ENCODE measurements around the gene SLX9. TPM values are rescaled to one million over a fixed set of nuclear protein-coding genes. Genes with fewer than 3 reads are reported as not detected.

SLX9 gene
- total RNA-seq, 1 donor from 2014 or later, result 80.8 TPM

DNA sequence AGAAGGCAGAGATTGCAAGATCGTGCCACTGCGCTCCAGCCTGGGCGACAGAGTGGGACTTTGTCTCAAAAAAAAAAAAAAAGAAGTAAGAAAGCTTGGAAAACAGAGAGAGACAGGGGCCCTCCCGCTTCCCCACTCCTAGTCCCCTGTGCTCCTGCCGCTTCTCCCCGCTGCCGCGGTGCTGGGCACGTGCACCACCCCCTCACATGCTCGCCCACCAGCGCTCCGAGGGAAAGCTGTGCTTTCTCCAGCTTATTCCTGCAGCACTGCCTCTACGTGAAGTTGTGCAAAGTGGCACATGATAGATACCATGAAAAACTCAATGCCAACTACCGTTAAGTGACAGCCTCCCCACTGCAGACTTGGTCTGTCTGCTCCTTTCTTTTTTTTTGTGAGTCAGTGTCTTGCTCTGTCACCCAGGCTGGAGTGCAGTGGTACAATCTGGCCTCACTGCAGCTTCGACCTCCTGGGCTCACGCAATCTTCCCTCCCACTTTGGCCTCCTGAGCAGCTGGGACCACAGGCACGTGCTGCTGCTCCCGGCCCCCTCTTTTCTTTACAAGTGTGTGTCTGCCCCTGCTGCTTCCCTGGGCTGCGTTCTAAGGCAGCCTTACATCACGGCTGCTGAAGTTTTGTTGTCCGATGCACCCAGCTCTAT lies 15.4 kb downstream of the SLX9 start:
- H3K27me3 Mint-ChIP-seq, result no peaks in the 10 kb centered on the region
- no peak overlapping the region for H3K4me3 Mint-ChIP-seq
- DNase-seq, result no peak
- peaks cover 22% of the 10 kb centered on the region for H3K36me3 Mint-ChIP-seq (ENCODE audit: low read depth)
- intact Hi-C loops (cut with micrococcal nuclease), result no loop called here
- no peaks in the 10 kb centered on the region for H3K4me1 Mint-ChIP-seq
- no peak overlapping the region for H3K27ac Mint-ChIP-seq
- no peaks in the 10 kb centered on the region for H3K9me3 Mint-ChIP-seq

DNA sequence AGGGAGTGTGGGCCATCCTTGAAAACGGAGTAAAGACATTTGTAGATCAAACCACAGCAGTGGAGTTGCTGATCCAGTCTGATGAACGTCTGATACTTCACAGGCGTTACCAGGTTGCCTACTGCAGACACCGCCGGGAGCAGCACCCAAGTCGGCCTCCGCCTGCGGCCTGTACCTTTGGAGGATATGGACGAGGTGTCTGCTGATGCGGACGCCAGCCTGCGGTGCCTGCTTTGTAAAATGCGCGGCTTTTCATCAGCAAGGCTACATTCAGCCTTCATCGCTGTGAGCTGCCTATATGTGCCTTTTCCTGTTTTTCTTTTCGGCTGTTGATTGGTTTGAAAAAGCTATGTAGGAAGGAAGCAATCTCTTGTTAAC lies 16.0 kb downstream of the SLX9 start:
- Mint-ChIP-seq H3K27ac (no peak overlapping the region), H3K27me3 (no peaks in the 10 kb centered on the region), H3K36me3 (ENCODE audit: low read depth) (peaks cover 24% of the 10 kb centered on the region), H3K4me1 (no peaks in the 10 kb centered on the region), H3K4me3 (no peak overlapping the region), H3K9me3 (no peaks in the 10 kb centered on the region)
- DNase-seq, result no peak
- intact Hi-C loops (cut with micrococcal nuclease), result no loop called here

DNA sequence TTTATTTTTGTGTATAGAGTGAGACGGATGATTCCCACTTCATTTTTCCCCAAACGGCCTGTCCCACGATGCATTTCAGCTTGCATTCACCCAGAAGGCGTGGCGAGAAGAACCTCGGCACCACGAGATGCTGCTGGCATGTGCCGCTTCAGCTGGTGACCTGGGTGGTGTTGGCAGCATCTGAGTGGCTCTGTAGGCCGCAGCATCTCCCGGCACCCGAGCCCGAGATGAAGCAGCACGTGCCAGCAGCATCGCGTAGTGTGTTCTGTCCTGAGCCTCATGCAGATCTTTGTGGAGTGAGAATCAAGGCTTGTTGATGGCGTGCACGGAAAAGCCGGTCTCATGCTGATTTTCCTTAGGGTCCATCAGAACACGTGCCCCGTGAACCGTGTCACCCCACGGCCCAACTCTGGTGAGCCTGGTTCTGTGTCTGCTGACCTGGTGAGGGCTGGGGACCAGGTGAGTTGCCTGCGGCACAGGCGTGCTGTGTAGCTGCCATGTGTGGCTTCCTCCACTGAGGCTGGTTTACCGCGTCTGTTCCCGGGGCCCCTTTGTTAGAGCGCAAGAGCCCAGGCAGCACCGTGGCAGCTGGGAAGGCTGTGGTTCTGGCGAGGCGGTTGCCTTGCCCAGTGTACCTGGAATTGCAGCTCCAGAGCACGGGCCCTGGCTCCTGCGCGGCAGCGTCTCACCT lies 16.7 kb downstream of the SLX9 start:
- H3K36me3 Mint-ChIP-seq (ENCODE audit: low read depth), result peaks cover 20% of the 10 kb centered on the region
- H3K4me3 Mint-ChIP-seq, result no peak overlapping the region
- H3K27ac Mint-ChIP-seq, result no peak overlapping the region
- no peaks in the 10 kb centered on the region for H3K4me1 Mint-ChIP-seq
- no peak for DNase-seq
- intact Hi-C loops (cut with micrococcal nuclease), result no loop called here
- H3K9me3 Mint-ChIP-seq, result no peaks in the 10 kb centered on the region
- H3K27me3 Mint-ChIP-seq, result no peaks in the 10 kb centered on the region

DNA sequence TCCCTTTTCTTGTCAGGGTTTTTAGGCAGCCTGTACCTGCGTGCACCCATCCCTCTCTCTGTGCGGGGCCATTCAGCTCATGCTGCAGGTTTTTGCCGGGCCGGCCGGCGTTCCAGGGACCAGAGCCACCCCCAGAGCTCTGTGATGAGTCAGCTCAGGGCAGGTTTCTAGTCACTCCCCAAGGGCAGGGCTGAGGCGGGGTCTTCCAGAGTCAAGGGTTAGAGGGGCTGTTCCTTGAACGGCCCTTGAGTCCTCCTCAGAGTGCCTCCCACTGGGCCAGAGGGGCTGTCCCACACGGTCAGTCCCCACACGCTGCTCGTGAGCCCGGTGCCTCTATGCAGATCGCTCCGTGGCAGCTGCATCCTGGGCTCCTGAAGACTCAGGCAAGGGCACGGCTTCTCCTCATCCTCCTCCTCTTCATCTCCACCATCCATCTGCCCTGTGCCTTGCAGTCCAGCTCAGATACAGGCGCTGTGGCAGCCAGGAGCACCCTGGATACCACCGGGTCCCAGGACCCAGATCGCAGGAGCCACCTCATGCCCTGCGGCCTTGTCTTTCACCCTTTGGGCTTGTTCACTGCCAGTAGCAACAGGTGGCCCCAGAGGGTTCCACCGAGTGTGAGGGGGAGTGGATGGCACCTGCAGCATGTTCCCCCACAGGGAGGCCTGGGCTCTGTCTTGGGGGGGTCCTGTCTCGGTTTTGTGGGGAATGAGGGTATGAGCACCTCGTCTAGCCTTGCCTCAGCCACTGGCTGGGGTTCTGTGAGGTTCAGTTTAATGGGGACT lies 17.4 kb downstream of the SLX9 start:
- no peak overlapping the region for H3K27ac Mint-ChIP-seq
- no peak for DNase-seq
- H3K27me3 Mint-ChIP-seq, result no peaks in the 10 kb centered on the region
- no peaks in the 10 kb centered on the region for H3K9me3 Mint-ChIP-seq
- peaks cover 24% of the 10 kb centered on the region for H3K36me3 Mint-ChIP-seq (ENCODE audit: low read depth)
- H3K4me1 Mint-ChIP-seq, result no peaks in the 10 kb centered on the region
- intact Hi-C loops (cut with micrococcal nuclease), result no loop called here
- H3K4me3 Mint-ChIP-seq, result no peak overlapping the region

DNA sequence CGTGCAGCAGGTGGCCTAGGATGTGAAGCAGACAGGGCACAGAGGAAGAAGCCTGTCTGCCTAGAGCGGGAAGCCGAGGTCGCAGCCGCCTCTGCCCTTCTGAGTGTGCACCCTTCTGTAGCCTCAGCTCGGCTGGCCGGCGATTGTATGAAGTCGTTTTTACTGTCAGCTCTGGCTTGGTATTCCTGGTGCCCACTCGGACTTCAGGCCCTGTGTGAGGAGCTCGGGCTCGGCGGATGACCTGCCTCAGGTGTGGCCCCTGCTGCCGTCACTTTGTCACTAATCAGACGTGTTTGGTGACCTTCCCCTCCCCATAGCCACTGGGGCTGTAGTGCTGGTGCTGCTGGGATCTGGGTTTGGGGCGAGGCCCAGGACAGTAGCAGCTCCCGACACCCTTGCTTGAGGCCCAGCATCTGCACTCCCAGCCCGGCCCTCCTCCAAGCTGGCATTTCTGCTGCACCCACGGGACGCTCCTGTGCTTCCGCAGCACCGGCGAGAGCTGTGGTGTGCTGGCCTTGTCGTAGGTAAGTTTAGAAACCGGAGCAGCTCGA lies 18.1 kb downstream of the SLX9 start:
- H3K4me1 Mint-ChIP-seq, result no peaks in the 10 kb centered on the region
- no peak for DNase-seq
- no peaks in the 10 kb centered on the region for H3K27me3 Mint-ChIP-seq
- H3K36me3 Mint-ChIP-seq (ENCODE audit: low read depth), result peaks cover 29% of the 10 kb centered on the region
- no peaks in the 10 kb centered on the region for H3K9me3 Mint-ChIP-seq
- no peak overlapping the region for H3K27ac Mint-ChIP-seq
- H3K4me3 Mint-ChIP-seq, result no peak overlapping the region
- intact Hi-C loops (cut with micrococcal nuclease), result no loop called here

DNA sequence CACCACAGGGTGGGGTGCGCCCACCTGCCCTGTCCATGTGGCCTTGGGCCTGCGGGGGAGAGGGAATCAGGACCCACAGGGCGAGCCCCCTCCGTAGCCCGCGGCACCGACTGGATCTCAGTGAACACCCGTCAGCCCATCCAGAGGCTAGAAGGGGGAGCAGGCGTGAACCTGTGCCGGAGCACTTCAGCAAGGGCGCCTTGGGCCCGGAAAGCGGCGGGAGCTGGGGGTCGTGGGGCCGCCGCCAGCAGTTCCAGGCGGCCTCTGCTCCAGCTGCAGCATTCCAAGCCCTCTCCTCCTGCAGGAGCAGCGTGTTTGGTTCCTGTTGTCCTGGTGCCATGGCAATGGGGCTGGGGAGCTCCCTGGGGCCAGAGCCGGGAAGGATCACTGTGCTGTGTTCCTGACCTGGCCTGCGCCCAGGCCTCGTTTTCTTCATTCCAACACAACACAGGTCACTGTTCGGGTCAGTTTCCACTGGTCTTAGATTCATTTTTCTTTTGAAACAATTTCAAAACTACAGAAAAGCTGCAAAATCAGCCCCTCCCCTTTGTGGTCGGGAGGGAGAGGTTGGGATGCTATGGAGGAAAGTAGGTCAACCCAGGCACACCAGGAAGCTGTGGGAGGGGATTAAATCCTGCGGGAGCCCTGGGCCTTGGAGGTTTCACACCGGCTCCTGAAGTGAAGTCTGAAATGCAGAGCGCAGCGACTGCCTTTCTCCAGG lies 18.8 kb downstream of the SLX9 start:
- no peak overlapping the region for H3K4me3 Mint-ChIP-seq
- H3K36me3 Mint-ChIP-seq (ENCODE audit: low read depth), result peaks cover 32% of the 10 kb centered on the region
- no peak for DNase-seq
- intact Hi-C loops (cut with micrococcal nuclease), result no loop called here
- no peaks in the 10 kb centered on the region for H3K9me3 Mint-ChIP-seq
- no peak overlapping the region for H3K27ac Mint-ChIP-seq
- no peaks in the 10 kb centered on the region for H3K27me3 Mint-ChIP-seq
- H3K4me1 Mint-ChIP-seq, result no peaks in the 10 kb centered on the region

DNA sequence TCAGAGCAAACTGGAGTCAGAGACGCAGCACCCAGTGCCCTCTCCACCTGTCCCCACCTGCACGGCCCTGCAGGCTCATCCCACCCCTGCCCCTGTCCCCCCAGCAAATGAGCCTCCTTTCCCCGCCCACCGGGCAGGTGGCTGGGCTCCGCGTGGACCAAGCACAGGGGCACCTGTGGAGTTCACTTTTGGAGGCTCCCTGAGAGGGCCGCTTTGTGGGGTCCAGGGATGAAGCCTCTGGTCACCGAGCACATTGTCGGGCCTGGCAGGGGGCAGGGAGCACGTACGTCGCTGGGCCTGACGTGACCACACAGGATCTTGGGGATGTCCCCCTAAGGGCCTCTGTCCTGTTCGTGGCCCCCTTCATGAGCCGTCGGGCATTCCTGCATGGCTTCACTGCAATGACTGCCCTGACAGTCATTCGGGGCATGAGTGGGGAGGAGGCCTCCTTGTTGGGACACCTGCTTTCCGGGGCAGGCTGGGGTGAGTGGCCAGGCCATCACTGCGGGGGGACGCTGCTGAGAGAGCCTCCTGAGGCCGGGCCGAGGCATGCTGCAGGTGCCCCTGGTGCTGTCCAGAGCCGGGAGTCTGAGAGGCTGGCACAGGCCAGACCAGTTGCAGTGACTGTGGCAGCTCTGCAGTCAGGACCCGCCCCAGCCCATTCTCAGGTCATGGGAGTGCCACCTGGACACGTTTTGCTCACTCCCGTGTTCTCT lies 19.7 kb downstream of the SLX9 start:
- Mint-ChIP-seq H3K27ac (no peak overlapping the region), H3K9me3 (no peaks in the 10 kb centered on the region), H3K4me3 (no peak overlapping the region), H3K27me3 (no peaks in the 10 kb centered on the region), H3K36me3 (ENCODE audit: low read depth) (peaks cover 34% of the 10 kb centered on the region), H3K4me1 (peaks cover 3% of the 10 kb centered on the region)
- DNase-seq, result no peak
- intact Hi-C loops (cut with micrococcal nuclease), result no loop called here

DNA sequence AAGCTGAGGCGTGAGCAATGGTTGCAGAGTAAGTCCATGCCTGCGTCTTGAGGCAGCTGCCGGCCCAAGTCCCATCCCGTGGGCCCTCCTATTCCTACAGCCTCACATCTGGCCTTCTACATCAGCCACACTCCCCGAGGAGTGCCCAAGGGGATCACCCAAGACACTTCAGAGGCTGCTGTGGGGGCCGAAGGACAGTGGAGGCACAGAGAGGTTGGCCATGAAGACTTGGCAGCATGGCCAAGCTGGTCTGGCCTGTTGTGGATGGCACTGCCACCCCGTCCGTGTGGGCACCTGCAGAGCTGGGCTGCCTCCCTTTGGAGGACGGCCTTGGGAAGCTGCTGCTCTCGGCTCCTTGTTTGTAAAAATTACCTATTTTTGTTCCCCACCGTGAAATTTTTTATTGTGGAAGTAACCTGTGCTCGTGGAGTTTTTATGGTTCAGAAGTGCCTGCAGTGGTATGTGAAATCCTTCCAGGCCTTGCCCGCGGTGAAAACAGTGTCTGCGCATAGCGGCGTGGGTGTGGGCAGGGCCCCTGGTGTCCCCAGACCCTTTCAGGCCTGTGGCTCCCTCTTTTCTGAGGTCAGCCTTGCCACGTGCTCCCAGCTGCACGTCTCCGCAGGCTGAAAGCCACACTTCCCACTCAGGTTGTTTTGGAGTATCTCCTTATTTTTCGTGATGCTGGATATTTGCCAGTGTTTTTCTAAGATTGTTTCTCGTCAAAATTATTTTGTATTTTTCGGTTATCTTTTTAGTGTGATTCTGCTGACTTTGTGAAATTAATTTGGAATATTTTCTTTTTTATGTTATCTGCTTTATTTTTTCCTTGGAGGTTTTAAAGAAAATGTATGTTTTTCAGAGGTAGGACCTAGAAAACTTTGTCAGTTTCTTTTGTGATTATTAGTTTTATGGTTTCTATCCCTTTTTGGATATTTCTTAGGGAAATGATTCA lies 20.6 kb downstream of the SLX9 start:
- peaks cover 12% of the 10 kb centered on the region for H3K4me1 Mint-ChIP-seq
- no peak overlapping the region for H3K27ac Mint-ChIP-seq
- DNase-seq, result no peak
- H3K27me3 Mint-ChIP-seq, result no peaks in the 10 kb centered on the region
- intact Hi-C loops (cut with micrococcal nuclease), result no loop called here
- H3K9me3 Mint-ChIP-seq, result no peaks in the 10 kb centered on the region
- no peak overlapping the region for H3K4me3 Mint-ChIP-seq
- peaks cover 41% of the 10 kb centered on the region for H3K36me3 Mint-ChIP-seq (ENCODE audit: low read depth)

DNA sequence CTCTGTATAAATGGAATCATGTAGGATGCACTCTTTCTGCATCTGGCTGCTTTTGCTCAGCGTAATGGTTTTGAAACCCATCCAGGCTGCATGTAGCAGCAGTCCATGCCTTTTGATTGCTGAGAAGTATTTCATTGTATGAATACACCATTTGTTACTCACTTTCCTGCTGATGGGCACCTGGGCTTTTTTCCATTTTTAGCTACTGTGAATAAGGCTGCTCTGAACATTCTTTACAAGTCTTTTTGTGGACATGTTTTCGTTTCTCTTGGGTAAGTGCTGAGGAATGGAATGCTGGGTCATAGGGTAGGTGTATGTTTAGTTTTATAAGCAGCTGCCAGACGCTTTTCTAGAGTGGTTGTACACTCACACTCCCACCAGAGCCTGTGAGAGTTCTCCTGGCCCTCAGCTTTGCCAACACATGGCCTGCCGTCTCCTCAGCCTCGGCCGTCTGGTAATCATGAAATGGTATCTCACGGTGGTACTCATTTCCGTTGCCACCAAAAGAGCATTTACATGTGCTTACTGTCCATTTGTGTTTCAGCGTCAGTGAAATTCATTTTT lies 22.7 kb downstream of the SLX9 start:
- H3K4me1 Mint-ChIP-seq, result peaks cover 16% of the 10 kb centered on the region
- intact Hi-C loops (cut with micrococcal nuclease), result no loop called here
- H3K27me3 Mint-ChIP-seq, result no peaks in the 10 kb centered on the region

DNA sequence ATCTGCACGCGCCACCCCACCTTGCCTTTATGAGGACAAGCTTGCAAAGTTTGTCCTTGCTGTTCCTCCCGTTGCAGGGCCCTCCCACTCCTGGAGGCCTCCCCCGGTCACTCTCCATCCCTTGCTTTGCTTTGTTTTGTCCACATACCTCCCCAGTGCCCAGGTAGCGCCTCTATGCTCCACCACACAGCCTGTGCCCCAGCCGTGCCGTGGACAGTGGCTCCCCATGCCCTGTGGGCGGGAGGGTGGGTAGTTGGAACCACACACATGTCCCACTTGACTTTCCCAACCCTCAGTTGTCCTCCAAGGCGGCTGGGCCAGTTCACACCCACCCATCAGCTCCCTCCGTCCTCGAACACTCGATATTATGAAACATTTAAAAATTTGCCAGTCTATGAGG lies 24.6 kb downstream of the SLX9 start:
- Mint-ChIP-seq H3K4me3 (peak overlapping the region; percentile 68), H3K27ac (no peak overlapping the region), H3K9me3 (no peaks in the 10 kb centered on the region), H3K27me3 (no peaks in the 10 kb centered on the region), H3K36me3 (ENCODE audit: low read depth) (peaks cover 41% of the 10 kb centered on the region), H3K4me1 (peaks cover 19% of the 10 kb centered on the region)
- intact Hi-C loops (cut with micrococcal nuclease), result no loop called here
- no peak for DNase-seq

More for the DNA sequence above, 22.7 kb downstream of the SLX9 start:
- no peak overlapping the region for H3K4me3 Mint-ChIP-seq
- no peak for DNase-seq
- H3K27ac Mint-ChIP-seq, result no peak overlapping the region
- H3K9me3 Mint-ChIP-seq, result no peaks in the 10 kb centered on the region
- peaks cover 40% of the 10 kb centered on the region for H3K36me3 Mint-ChIP-seq (ENCODE audit: low read depth)

DNA sequence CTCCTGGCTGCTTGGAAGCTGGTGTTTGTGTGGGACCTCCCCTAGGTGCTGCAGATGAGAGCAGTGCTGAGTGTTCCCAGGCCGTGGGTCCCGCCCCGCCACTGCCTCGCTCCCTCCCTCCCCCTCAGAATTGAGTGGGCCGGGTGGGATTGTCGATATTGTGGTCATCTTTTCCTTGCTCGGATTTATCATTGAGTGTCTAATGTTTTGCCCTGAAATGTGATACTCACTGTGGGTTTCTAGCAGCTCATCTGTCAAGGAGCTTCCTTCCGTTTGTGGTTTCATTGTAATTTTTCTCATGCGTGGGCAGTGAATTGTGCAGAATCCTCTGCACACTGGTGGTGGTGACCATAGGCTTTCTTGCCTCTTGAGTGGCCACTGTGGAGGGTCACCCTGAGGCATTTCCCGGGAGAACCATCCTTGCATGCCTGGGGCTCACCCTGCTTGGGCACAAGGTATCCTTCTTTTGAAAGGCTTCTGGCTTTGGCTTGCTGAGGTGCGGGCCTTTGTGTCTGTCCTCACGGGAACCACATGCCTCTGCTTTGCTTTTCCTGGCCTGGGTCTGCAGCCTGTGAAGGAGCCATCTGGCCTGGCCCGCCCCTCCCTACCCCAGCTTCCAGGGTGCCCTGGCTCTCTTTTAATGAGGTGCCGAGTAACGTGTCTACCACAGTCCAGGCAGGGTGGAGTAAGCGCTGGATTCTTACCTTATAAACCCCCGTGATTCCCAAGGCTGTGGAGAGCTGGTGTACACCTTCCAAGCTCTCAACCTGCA lies 25.6 kb downstream of the SLX9 start:
- peaks cover 46% of the 10 kb centered on the region for H3K36me3 Mint-ChIP-seq (ENCODE audit: low read depth)
- DNase-seq, result peak; percentile 72
- peak overlapping the region; percentile 46 for H3K27ac Mint-ChIP-seq
- intact Hi-C loops (cut with micrococcal nuclease), result no loop called here
- no peaks in the 10 kb centered on the region for H3K27me3 Mint-ChIP-seq
- peak overlapping the region; percentile 68 for H3K4me3 Mint-ChIP-seq
- no peaks in the 10 kb centered on the region for H3K9me3 Mint-ChIP-seq
- peaks cover 23% of the 10 kb centered on the region for H3K4me1 Mint-ChIP-seq

Data from activated CD4-positive, alpha-beta T cell treated with anti-CD3 and anti-CD28 coated beads, Interleukin-2, amount 10 ng/mL, durations not matched to agents 24 days and 14 days (primary cell).